GM19455 (cell line): ENCODE data around the gene PIEZO2.

ENCODE experiments used
- ATAC-seq: cut with Tn5 transposase; IDR thresholded peaks from one replicate; pipeline ENCODE4 v1.9.1; 2021; ENCODE audit not compliant: unreplicated experiment

Gene PIEZO2

DNA sequence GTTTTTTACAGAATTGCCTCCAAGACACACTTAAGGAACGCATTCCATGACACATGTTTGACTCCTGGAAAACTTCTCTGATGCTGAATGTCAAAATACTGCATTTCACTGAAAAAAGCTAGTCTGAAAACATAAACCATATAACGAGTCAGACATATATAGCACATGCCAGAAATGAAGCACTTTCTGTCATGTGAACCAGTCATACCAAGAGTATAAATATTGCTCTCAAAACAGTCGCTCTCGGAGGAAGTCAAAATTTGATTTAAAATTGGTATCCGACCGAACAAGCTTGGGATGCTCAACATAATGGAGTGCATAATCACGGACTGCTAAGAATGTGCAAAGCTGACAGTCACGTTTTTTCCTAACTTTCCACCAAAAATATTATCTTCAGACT is 115.9 kb downstream of the PIEZO2 start:
- no peak for ATAC-seq

DNA sequence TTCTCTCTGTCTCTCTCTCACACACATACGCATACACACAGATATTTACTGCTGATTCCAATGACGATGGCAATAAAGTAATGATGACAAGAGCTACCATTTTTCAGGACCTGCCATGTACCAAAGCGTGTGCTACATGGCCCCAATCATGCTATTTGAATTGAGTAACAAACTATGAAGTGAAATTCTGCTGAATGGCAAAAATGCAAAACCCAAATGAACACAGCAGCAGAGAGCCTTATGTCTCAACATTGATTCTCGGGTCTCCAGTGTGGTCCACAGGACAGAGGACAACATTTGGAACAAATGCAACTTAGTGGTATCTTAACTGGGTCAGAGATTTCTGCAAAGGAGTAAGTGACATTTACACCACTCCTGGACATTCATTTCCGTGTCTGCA is 117.4 kb downstream of the PIEZO2 start:
- no peak for ATAC-seq

DNA sequence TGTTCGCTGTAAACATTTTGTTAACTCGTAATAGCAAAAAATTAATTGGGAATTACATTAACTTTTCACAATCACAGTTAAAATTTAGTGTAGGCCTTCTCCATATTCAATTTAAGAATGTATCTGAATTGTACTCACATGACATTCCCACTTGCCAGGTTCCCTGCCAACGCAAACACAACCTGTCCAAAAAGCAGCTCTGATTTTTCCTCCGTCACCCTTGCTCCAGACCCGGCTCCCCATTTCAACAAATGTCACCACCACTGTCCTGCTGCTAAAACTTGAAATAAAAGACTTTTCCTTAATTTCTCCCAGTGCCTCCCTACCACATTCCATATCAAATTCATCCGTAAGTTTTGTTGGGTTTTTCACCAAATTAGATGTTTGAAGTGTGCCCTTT is 120.3 kb downstream of the PIEZO2 start:
- ATAC-seq: no peak

DNA sequence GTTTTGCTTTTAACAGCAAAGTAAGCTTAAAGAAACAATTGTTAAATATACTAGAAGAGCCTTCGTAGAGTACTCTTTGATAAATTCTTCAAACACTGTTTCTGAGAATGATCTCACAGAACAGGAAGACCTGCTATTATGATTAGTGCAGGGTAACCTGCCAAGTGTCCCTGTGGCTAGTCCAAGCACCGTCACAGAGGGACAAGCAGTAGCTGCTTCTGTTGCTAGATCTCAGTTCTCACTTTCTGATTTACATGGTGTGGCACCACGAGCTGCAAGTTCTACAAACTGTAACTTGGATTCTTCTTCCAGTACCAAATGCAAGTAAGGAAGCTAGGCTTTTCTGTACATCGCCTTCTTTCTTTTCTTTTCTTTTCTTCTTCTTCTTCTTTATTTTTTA is 121.5 kb downstream of the PIEZO2 start:
- no peak for ATAC-seq

DNA sequence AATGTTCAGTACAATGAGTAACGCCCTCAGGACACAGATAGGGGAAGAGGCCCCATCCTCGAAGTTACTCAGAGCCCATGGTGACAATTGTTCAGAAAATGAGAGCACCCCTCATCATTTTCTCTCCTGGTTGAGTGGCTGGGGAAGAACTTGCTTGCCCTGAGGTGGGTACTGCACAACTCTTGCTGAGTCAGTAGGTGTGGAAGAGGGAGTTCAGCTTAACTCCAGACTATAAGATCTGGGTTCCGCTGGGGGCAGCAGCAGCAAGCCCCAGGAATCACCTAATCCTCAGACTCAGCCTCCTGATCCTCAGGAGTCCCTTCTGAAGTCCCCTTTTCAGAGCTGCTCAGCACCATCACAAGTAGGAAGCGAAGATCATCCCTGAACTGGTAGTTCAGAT is 123.7 kb downstream of the PIEZO2 start:
- no peak for ATAC-seq

DNA sequence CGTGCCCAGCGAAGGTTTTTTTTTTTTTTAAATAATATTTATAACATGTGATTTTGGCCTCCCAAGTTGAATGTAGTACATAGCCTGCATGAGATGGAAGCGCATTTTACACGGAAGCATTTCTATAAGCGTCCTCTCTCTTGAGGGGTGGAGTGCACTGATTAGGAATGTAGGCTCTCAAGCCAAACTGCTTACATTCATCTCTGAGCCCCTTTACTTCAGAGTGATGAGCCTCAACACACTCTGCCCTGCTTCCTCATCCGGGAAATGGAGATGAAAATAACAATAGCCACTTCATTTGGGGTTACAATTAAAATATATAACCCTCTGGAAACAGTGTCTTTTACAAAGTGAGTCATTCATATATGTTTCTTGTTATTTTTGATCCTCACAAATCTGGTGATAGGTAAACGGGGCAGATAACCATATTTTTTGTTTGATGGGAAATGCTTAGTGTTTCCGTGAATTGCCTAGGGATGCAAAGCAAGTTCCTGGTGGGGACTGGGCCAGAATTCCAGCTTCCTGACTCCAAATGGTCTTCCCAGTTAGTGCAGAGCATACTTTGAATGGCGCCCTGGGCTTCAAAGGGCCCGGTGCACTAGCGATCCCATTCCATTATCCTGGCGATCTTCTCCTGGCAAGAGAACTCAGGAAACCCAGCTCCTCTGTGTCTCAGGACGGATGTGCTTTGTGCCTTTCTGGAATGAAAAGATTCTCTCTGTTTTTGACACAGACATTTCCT is 124.3 kb downstream of the PIEZO2 start:
- no peak for ATAC-seq

DNA sequence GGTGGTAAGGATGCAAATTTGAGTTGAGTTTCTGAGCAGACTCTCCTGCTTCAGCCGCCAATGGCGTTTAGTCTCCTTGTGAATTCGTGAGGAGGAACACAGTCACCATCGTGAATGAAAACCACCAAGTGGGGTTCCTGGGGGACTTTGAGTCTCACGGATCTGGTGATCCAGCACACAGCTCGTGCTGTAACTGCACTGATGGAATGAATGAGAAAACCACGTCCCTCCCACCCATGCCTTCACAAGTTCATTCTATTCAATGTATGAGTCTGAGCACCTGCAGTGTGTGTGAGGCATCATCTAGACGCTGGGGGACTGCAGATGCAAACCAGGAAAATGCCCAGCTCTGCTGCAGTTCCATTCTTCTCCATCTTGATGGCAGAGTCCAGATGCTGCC is 127.9 kb downstream of the PIEZO2 start:
- no peak for ATAC-seq

DNA sequence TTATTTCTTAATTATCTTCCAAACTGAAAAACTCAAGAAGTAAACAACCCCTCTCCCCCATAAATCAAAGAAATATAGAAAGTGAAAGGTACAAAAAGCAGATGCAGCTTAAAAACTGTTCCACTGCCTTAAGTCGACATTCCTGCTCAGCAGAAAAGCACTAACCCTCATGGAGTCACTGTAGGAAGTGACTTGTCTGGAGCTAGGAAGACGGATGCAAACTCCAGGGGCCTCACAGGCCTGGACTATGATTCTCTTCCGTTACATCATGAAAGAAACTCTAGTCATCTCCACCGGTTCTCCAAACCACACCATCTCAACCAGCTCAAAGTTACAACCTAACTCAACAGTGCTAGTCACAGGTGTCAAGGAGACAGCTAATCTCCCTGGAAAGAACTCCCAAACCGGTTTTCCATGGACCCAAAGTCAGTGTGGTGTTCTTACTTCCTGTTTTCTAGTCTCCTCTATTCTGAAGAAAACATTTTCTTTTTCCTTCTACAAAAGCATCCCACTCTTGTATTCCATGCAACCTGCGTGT is 128.4 kb downstream of the PIEZO2 start:
- no peak for ATAC-seq

DNA sequence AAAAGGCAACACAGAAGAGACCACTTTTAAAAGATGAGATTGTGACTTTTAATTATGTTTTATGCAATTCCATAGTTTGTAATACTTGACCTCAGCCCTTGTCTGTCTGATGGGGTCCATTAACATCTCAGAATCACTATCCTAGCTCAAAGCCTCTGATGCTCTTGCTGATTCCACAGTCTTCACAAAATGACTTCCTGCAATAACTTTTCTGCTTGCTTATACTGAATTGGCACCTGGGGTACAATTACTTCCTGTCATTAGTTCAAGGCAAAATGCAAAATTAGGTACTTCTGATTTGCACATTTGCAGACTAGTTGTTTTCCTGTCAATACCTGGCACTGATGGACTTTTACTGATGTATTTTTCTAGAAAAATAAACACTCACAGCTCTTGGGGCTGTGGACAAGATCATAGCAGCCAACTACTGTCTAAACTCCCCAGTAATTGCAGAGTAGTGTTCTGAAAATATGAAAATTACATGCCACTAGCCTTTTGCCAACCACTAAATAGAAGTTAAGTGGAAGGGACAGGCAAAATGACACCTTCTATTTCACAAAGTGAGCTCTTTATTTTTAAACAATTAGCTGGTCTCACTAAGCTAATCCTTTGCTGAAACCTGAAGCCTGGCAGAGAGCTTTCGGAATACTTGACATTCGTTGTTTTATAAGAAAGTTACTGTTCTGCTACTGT is 129.1 kb downstream of the PIEZO2 start:
- ATAC-seq: no peak

DNA sequence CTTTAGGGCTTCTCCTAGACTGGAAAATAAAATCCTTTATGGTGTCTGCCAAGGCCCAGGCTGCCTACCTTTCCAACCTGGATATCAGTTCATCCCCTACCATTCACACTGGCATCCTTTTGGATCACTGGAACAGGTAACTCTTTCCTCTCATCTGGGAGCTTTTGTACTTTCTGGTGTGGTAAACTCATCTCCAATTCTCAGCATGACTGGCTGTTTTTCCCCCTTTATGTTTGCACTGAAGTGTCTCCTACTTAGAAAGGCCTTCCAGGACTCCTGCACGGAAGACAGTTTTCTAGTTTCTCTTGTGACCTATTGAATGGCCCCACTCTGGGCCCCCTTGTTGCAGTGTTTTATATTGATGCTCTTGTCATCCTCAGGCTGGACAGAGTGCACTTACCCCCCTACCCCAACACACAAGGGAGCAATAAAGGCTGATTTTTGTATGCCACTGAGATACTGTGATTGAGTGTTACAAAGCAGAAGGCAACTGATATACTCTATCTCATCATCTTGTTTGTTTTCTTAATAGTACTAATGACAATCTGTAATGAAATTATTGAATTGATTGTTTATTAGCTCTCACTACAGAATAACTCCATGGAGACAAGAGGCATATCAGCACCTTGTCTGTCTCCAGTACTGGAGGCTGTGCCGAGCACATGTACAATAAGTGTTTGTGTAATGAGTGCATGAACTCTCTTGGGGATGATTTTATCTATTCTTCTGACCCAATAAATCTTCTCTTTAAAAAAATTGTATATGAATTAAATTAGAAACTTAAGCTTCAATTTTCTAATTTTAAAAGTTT is 129.9 kb downstream of the PIEZO2 start:
- ATAC-seq: no peak

DNA sequence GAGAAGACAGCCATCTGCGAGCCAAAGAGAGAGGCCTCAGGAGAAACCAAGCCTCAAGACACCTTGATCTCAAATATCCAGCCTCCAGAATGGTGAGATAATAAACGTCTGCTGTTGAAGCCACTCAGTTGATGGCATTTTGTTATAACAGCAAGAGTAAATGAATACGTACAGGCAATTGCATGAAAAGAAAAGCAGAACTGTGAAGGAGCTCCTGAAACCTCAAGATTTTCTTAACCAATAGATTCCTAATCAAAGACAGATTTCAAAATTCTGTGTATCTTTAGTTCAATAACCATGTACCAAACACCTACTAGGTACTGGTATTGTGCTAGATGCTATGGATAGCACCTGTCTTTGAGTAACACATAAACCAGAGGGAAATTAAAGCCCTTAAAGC is 139.5 kb downstream of the PIEZO2 start:
- ATAC-seq: no peak

DNA sequence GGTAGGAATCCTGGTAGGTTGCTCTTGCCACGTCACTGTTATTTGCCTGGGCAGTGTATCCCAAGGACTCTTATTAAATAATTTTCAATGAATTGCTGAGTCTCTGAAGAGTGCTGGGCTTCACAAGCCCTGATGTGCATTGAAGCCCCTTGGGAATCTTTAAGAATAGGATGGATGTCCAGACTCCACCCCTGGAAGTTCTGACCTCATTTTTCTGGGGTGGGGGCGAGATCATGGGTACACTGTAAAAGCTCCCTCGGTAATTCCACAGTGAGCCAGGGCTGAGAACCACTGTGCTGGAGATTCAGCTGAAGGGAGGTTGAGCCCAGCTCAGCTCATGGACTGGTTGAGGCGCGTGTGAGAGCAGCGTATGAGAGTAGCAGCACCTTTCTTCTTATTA is 140.2 kb downstream of the PIEZO2 start:
- ATAC-seq: no peak

DNA sequence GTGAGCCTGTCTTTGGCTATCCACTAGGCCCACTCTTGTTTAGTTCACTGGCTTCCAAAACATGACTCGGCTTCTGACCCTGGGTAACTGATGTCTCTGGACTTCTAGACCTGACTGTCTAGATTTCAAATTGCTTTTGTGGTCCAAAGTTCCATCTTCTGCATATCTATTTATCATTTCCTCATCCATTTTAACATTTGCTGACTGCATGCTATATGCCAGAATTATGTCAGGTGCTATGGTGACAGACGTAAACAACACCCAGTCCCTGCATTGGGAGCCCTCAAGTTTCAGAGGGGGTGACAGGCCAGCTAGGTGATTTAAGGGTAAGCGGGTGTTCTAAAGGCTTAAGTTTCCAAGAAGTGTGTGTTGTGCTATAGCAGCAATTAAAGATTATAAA is 140.9 kb downstream of the PIEZO2 start:
- no peak for ATAC-seq

DNA sequence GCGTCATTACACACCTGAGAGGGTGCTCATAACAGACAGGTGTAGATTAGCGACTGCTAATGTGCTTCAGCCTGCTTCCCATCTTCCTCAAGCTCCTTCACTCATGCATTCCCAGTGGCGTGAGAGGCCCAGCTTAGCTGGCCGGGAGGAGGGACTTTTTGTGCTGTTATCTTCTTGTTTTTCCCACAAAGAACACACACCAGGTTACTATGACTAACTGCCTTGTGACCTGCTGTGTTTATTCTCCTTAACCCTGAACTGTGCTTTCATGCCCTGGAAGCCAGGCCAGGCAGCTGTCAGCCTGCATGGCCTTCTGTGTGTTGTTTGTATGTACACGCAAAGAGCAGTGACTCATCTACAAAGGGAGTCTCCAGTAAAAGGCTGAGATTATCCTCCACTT is 143.8 kb downstream of the PIEZO2 start:
- no peak for ATAC-seq

DNA sequence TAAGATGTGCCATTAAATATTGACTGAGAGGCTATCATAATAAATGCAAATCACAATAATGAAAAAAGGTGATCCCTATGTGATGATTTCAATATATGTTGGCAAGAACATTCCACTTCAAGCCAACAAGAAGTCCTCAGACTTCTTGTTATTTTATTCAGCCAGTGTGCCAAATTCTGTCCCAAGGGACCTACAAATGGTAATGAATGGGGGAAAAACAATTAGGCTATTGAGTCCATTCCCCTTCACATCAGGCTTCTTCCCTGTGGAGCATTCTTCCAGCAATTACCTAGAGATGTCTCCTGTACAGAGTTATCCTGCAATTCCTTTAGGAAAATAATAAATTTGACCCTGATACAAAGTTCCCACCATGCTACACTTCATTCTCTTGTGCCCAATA is 144.4 kb downstream of the PIEZO2 start:
- ATAC-seq: no peak

DNA sequence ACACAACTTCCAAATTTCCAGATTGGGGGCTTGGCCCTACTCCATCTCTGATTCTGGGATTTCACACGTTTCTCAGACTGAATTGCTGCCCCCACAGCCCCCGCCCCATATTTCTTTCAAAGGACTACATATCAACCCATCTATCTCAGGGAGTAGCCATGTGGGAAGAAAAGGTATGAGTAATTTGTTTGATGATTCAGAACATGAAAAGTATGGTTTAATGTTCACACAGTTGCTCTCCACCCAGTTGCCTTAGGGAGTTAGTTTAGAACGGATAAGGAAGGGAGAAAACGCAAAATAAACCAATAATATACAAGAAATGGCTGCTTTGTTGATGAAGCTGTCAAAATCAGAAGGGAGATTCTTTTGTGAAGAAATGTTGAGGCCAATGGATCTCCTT is 145.1 kb downstream of the PIEZO2 start:
- ATAC-seq: no peak

DNA sequence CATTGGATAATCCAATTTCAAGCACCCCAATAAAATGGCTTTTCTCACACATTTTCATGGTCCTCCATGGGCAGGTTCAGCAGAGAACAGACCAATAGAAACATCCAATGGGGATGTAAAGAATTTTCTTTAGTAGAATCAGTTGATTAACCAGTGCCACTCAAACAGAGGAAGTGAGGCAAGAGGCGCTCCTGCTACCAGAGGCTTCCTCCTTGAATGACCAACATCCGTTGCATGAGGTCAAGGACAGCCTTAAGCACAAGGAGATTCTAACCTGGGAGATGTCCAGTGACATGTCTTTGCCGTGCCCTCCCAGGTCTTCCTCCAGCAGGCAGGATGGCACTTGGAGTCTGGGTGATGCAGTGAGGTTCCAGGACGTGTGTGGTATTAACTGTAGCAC is 146.6 kb downstream of the PIEZO2 start:
- ATAC-seq: no peak

DNA sequence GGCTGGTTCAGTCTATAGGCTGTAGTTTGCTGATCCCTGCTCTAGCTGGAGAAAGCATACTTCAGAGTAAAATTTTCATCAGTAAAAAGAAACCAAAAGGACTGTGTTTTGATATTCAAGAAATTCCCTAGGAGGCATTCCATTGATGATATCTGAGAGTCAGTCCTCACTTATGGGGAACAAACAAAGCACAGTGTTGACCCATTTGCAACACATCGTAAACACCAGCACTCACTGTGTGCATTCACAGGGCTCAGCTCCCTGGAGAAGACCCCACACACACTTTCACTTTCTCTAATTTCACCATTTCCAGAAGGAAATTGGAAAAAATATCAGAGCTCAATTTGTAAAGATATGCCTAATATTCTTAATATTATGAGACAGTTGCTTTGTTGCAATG is 147.1 kb downstream of the PIEZO2 start:
- no peak for ATAC-seq

DNA sequence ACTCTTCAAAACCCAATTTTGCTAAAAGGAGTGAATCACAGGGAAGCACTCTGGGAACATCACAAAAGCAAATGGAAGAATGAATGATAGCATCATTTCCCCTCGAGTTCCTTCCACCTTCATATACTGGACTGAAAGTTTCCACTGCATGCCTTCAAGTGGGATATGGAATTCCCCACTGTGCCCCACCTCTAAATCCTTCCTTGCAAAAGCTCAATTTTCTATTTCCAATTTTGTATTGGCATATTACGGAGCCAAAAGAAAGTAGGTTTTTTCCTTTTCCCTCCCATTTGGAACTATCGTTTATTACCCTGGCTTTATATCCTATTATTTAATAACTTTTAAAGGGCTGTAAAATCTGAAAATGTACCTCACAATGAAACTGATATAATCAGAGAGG is 149.3 kb downstream of the PIEZO2 start:
- ATAC-seq: no peak

DNA sequence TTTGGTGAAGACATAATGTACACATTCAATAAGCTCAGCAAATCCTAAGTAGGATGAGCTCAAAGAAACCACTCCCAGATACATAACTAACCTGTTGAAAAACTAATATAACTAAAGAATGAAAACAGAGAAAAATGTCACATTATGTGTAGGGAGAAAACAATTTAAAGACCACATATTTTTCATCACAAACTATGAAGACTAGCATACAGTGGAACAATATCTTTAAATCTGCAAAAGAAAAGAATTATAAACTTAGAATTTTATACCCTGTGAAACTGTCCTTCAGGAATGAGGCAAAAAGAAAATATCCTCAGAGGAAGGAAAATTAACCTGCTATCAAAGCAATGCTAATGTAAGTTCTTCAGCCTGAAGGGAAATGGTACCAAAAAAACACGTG is 151.5 kb downstream of the PIEZO2 start:
- ATAC-seq: no peak

DNA sequence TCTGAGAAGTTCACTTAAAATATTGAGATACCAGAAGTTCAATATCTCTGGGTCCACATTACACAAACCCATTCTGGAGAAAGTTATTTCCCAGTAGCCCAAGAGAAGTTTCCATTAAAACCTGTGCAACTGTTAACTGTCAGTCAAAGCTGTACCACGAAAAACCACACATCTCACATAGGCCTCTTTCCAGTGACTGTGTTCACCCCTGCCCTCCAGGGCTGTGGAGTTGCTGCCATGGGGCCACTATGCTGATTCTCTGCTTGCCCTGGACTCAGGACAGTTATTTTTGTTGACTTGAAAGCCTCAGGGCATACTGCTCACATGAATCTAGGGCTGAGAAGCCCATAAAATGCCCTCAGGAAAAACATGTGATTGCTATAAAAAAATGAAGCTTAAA is 153.8 kb downstream of the PIEZO2 start:
- ATAC-seq: no peak

DNA sequence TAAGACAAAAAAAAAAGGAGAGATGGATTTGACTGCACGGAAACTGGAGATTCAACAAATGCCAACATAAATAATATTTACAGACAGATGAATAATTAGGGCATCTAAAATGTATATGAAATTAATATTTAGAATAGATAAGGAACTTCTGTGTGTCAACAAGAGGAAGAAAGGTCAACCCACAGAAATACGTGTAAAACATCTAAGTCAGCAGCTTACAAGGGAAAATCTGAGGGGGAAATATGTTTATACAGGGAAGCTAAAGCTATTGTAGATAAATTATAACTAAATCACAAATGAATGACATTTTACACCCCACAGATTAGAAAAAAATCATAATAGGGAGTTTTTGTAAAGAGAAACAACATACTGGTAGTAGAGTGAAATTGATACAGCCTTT is 159.9 kb downstream of the PIEZO2 start:
- ATAC-seq: no peak
